ENCODE measurements around the gene PCDH9.
A peak's percentile ranks its signal among the peaks of the same experiment; 100 is the strongest.

The PCDH9 gene

DNA sequence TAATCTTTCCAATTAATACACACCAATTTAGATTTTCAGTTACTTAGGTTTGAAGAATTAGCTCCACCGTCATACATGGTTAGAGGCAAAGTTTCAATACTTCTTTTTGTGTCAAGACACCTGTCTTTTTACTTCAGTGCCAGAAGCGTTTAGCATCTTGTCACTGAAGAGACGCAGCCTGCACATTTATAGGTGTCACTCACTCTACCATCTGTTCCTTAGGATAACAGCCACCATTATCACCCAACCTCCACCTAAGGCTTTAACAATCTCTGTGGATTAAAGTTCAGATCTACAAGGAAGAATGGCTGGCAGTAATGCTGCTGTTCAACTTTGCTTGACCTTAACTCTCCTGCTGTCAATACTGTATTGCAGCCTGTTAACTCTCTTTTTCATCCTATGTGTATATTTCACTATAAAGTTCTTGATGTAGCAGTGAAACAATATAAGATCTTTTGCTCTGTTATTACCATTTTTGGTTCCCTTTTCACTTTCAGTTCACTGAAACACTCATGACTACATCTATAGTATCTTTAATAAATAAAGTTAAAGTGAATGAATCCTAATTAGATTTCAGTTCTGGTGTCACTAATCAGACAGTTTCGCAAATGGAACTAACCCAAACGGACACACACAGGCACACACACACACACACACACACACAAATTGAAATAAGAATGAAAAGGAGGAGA, 435.6 kb downstream of the PCDH9 start:
- peak overlapping the region; percentile 79 for H2AFZ ChIP-seq (ENCODE audit: low read length)
- peak overlapping the region; percentile 85 for H3K27ac ChIP-seq (ENCODE audit: low read depth, low read length, poor library complexity, severe bottlenecking)
- no peaks in the 10 kb centered on the region for H3K27me3 ChIP-seq (ENCODE audit: insufficient read depth, low read length)
- no peaks in the 10 kb centered on the region for H3K79me2 ChIP-seq (ENCODE audit: insufficient read depth, low read length)
- H3K9me3 ChIP-seq (ENCODE audit: low read length): no peaks in the 10 kb centered on the region
- H3K4me3 ChIP-seq (ENCODE audit: low read depth, low read length, poor library complexity, severe bottlenecking): peak overlapping the region; percentile 23
- no peaks in the 10 kb centered on the region; the same call in 1 of the 2 replicates for H3K36me3 ChIP-seq (ENCODE audit: insufficient read depth, low read length)
- no peaks in the 10 kb centered on the region for H4K20me1 ChIP-seq (ENCODE audit: insufficient read depth, low read length)
- TF ChIP-seq, protein P1, sequence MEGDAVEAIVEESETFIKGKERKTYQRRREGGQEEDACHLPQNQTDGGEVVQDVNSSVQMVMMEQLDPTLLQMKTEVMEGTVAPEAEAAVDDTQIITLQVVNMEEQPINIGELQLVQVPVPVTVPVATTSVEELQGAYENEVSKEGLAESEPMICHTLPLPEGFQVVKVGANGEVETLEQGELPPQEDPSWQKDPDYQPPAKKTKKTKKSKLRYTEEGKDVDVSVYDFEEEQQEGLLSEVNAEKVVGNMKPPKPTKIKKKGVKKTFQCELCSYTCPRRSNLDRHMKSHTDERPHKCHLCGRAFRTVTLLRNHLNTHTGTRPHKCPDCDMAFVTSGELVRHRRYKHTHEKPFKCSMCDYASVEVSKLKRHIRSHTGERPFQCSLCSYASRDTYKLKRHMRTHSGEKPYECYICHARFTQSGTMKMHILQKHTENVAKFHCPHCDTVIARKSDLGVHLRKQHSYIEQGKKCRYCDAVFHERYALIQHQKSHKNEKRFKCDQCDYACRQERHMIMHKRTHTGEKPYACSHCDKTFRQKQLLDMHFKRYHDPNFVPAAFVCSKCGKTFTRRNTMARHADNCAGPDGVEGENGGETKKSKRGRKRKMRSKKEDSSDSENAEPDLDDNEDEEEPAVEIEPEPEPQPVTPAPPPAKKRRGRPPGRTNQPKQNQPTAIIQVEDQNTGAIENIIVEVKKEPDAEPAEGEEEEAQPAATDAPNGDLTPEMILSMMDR (IDR thresholded peaks at IDR 0.05; ENCODE audit: low read length): no peak
- no peak for TF ChIP-seq EZH2 (IDR thresholded peaks at IDR 0.05; ENCODE audit: borderline replicate concordance, low read length)
- 0 out of 2 replicates have a peak, but pooled peaks cover 4% of the 10 kb centered on the region for H3F3A ChIP-seq (ENCODE audit: insufficient read depth, low read length)
- H3K9me2 ChIP-seq (ENCODE audit: low read depth, low read length): no peaks in the 10 kb centered on the region
- peak overlapping the region; percentile 53 for H3K9ac ChIP-seq (ENCODE audit: low read length)
- peaks cover 39% of the 10 kb centered on the region for H3K4me1 ChIP-seq (ENCODE audit: insufficient read depth, low read length, severe bottlenecking)
- H3K4me2 ChIP-seq (ENCODE audit: low read length): peak overlapping the region; percentile 47

DNA sequence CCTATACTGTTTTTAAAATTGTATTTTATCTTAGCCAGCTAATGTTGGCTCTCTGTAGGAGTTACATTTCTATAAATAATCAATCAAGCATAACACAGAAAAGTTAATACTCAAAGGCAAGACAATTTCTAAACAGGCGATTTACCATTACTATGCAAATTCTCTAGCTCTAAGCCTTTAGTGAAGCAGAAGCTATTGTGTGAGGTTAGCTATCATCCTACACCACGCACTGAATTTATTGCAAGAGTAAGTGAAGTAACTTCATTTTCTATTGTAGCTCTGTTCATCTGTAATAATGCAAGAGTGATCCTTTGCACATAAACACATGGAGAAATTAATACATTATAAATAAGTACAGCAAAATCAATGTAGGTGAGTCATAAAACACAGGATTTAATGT, 439.3 kb downstream of the PCDH9 start:
- TF ChIP-seq, protein P1 (IDR thresholded peaks at IDR 0.05; ENCODE audit: low read length): no peak
- no peak for TF ChIP-seq EZH2 (IDR thresholded peaks at IDR 0.05; ENCODE audit: borderline replicate concordance, low read length)
- no peak overlapping the region for H3K4me2 ChIP-seq (ENCODE audit: low read length)
- H3K4me3 ChIP-seq (ENCODE audit: low read depth, low read length, poor library complexity, severe bottlenecking): no peak overlapping the region
- no peak overlapping the region for H2AFZ ChIP-seq (ENCODE audit: low read length)
- H3F3A ChIP-seq (ENCODE audit: insufficient read depth, low read length): 0 out of 2 replicates have a peak, but pooled peaks cover 4% of the 10 kb centered on the region
- no peaks in the 10 kb centered on the region for H3K27me3 ChIP-seq (ENCODE audit: insufficient read depth, low read length)
- peaks cover 42% of the 10 kb centered on the region for H3K4me1 ChIP-seq (ENCODE audit: insufficient read depth, low read length, severe bottlenecking)
- H3K27ac ChIP-seq (ENCODE audit: low read depth, low read length, poor library complexity, severe bottlenecking): no peak overlapping the region
- H3K79me2 ChIP-seq (ENCODE audit: insufficient read depth, low read length): no peaks in the 10 kb centered on the region
- H3K9me3 ChIP-seq (ENCODE audit: low read length): peaks cover 7% of the 10 kb centered on the region; the same call in 1 of the 2 replicates
- H3K36me3 ChIP-seq (ENCODE audit: insufficient read depth, low read length): no peaks in the 10 kb centered on the region; the same call in 1 of the 2 replicates
- no peaks in the 10 kb centered on the region for H4K20me1 ChIP-seq (ENCODE audit: insufficient read depth, low read length)
- H3K9ac ChIP-seq (ENCODE audit: low read length): no peak overlapping the region
- H3K9me2 ChIP-seq (ENCODE audit: low read depth, low read length): no peaks in the 10 kb centered on the region

DNA sequence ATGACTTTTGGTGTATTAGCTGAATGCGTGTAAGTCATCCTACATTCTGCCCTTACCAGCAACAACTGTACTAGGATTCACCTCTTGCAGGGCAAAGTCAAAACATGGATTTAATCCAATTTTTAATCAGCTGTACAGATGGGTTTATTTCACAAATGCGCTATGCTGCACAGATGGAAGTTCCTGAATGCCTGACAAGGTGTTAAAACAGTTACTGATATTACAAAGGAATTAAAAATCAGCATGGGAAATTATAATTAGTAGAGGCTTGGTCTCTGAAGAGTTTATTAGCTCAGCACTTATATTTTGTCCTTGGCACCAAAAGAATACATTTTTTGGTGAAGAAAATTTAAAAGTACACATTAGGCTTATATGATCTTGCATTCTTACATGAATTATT, 448.9 kb downstream of the PCDH9 start:
- H3K79me2 ChIP-seq (ENCODE audit: insufficient read depth, low read length): no peaks in the 10 kb centered on the region
- TF ChIP-seq, protein P1 (IDR thresholded peaks at IDR 0.05; ENCODE audit: low read length): no peak
- TF ChIP-seq EZH2 (IDR thresholded peaks at IDR 0.05; ENCODE audit: borderline replicate concordance, low read length): no peak
- no peaks in the 10 kb centered on the region for H3K36me3 ChIP-seq (ENCODE audit: insufficient read depth, low read length)
- no peak overlapping the region for H3K27ac ChIP-seq (ENCODE audit: low read depth, low read length, poor library complexity, severe bottlenecking)
- H3K27me3 ChIP-seq (ENCODE audit: insufficient read depth, low read length): no peaks in the 10 kb centered on the region
- no peaks in the 10 kb centered on the region for H4K20me1 ChIP-seq (ENCODE audit: insufficient read depth, low read length)
- H3K9me2 ChIP-seq (ENCODE audit: low read depth, low read length): no peaks in the 10 kb centered on the region
- H3K9me3 ChIP-seq (ENCODE audit: low read length): peaks cover 3% of the 10 kb centered on the region; the same call in 1 of the 2 replicates
- no peak overlapping the region for H3K9ac ChIP-seq (ENCODE audit: low read length)
- H3K4me3 ChIP-seq (ENCODE audit: low read depth, low read length, poor library complexity, severe bottlenecking): no peak overlapping the region
- peaks cover 21% of the 10 kb centered on the region for H3K4me1 ChIP-seq (ENCODE audit: insufficient read depth, low read length, severe bottlenecking)
- 0 out of 2 replicates have a peak, but pooled peaks cover 3% of the 10 kb centered on the region for H3F3A ChIP-seq (ENCODE audit: insufficient read depth, low read length)
- no peak overlapping the region for H3K4me2 ChIP-seq (ENCODE audit: low read length)
- peak overlapping the region; percentile 66; the same call in 1 of the 2 replicates for H2AFZ ChIP-seq (ENCODE audit: low read length)

Data from OCI-LY1 (cell line).